ENCODE measurements around the gene CNTLN.

CNTLN gene

GRCh38 chr9:17488662-17489061, 353.8 kb downstream of the CNTLN start:
- no peak overlapping the region for H3K4me3 ChIP-seq (ENCODE audit: low read depth, low read length)
- no peak for DNase-seq (ENCODE audit: low read depth)
- TF ChIP-seq, protein P1, sequence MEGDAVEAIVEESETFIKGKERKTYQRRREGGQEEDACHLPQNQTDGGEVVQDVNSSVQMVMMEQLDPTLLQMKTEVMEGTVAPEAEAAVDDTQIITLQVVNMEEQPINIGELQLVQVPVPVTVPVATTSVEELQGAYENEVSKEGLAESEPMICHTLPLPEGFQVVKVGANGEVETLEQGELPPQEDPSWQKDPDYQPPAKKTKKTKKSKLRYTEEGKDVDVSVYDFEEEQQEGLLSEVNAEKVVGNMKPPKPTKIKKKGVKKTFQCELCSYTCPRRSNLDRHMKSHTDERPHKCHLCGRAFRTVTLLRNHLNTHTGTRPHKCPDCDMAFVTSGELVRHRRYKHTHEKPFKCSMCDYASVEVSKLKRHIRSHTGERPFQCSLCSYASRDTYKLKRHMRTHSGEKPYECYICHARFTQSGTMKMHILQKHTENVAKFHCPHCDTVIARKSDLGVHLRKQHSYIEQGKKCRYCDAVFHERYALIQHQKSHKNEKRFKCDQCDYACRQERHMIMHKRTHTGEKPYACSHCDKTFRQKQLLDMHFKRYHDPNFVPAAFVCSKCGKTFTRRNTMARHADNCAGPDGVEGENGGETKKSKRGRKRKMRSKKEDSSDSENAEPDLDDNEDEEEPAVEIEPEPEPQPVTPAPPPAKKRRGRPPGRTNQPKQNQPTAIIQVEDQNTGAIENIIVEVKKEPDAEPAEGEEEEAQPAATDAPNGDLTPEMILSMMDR (conservative IDR thresholded peaks at IDR 0.05; ENCODE audit: low read depth, low read length), result no peak

GRCh38 chr9:17490110-17490509, 355.3 kb downstream of the CNTLN start:
- TF ChIP-seq, protein P1 (conservative IDR thresholded peaks at IDR 0.05; ENCODE audit: low read depth, low read length), result no peak
- no peak for DNase-seq (ENCODE audit: low read depth)
- no peak overlapping the region for H3K4me3 ChIP-seq (ENCODE audit: low read depth, low read length)

- H3K4me3 ChIP-seq (ENCODE audit: low read depth, low read length), result no peak overlapping the region
- peak; percentile 6 for DNase-seq (ENCODE audit: low read depth)
- TF ChIP-seq, protein P1 (conservative IDR thresholded peaks at IDR 0.05; ENCODE audit: low read depth, low read length), result no peak
These were observed 356.9 kb downstream of the CNTLN start for GRCh38 chr9:17491780-17492179.

GRCh38 chr9:17503196-17503595, 368.4 kb downstream of the CNTLN start:
- DNase-seq (ENCODE audit: low read depth), result no peak
- TF ChIP-seq, protein P1 (conservative IDR thresholded peaks at IDR 0.05; ENCODE audit: low read depth, low read length), result no peak
- no peak overlapping the region for H3K4me3 ChIP-seq (ENCODE audit: low read depth, low read length)

DNA sequence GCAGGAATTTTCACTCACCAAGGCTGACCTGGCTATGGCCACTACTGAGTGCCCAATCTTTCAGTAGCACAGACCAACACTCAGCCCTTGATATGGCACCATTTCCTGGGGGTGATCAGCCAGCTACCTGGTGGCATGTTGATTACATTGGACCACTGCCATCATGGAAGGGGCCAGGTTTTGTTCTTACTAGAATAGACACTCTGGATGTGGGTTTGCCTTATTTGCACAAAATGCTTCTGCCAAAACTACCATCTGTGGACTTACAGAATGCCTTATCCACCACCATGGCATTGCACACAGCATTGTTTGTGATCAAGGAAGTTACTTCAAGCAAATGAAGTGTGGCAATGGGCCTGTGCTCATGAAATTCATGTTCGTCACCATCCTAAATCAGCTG, 374.3 kb downstream of the CNTLN start:
- DNase-seq (ENCODE audit: low read depth), result no peak
- no peak overlapping the region for H3K4me3 ChIP-seq (ENCODE audit: low read depth, low read length)
- TF ChIP-seq, protein P1 (conservative IDR thresholded peaks at IDR 0.05; ENCODE audit: low read depth, low read length), result no peak

DNA sequence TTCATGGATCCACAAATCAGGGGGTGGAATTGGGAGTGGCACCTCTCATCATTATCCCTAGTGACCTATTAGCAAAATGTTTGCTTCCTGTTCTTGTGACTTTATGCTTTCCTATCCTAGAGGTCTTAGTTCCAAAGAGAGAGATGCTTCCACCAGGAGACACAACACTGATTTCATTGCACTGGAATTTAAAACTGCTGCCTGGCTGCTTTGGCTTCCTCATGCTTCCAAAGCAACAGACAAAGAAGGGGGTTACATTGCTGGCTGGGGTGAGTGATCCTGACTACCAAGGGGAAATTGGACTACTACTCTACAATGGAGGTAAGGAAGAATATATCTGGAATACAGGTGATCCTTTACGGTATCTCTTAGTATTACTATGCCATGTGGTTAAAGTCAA, 374.9 kb downstream of the CNTLN start:
- TF ChIP-seq, protein P1 (conservative IDR thresholded peaks at IDR 0.05; ENCODE audit: low read depth, low read length), result no peak
- DNase-seq (ENCODE audit: low read depth), result peak; percentile 49
- no peak overlapping the region for H3K4me3 ChIP-seq (ENCODE audit: low read depth, low read length)

- TF ChIP-seq, protein P1 (conservative IDR thresholded peaks at IDR 0.05; ENCODE audit: low read depth, low read length), result no peak
- DNase-seq (ENCODE audit: low read depth), result peak; percentile 65
These were observed 384.9 kb downstream of the CNTLN start for GRCh38 chr9:17519761-17520160.

More at GRCh38 chr9:17519761-17520160, 384.9 kb downstream of the CNTLN start:
- no peak overlapping the region for H3K4me3 ChIP-seq (ENCODE audit: low read depth, low read length)

Measured in choroid plexus epithelial cell (primary cell).